Lower leg skin (tissue), 4 donors: Measurements from ENCODE around the gene CTXND2. TPM values are rescaled to one million over a fixed set of nuclear protein-coding genes. Genes with fewer than 3 reads are reported as not detected.
"Not testable (repeated sequence)": the region's sequence is repeated elsewhere in the genome, so short reads cannot be mapped to it uniquely, and the experiment has no call there.

Experiments used
- DNase-seq, 2 donors: peaks; one replicate each; pipeline ENCODE4 v3.0.0-alpha.2; 2019; ENCODE audit warnings: low spot score in 2 of 2
- H3K4me3 ChIP-seq: fragments of 200-600 bp; sonication (generic); 2 replicates; pipeline ENCODE4 v1.5.1; 2017; ENCODE audit warnings: mild to moderate bottlenecking, low read depth; ENCODE audit not compliant: poor library complexity, severe bottlenecking
- CTCF ChIP-seq, 3 donors: fragments of 450-650 bp; IDR thresholded peaks; one replicate each; pipeline ENCODE4 v1.5.1; 2016; ENCODE audit warnings: antibody characterized with exemption in 3 of 3, mild to moderate bottlenecking in 3 of 3, moderate library complexity in 2 of 3
- POLR2A ChIP-seq, 2 donors: fragments of 450-650 bp; IDR thresholded peaks; one replicate each; pipeline ENCODE4 v1.6.1; 2016 to 2017; ENCODE audit warnings: antibody characterized with exemption in 2 of 2, mild to moderate bottlenecking in 1 of 2, moderate library complexity in 1 of 2
- WGBS, 2 donors: methylation state at CpG; one replicate each; pipeline ENCODE4 v1.1.5; 2018; 5-methylcytosine and 5-hydroxymethylcytosine counted together
- intact Hi-C: fragments of 100-400 bp; cut with DNase I; formaldehyde crosslinking; loops from one replicate; pipeline ENCODE4 v1.15.0; 2023; ENCODE audit warnings: low total_unique reads
- total RNA-seq, 4 donors: library from RNA; depleted of rRNA; stranded (reverse); fragments of >200 nt; gene quantifications; one replicate each; pipeline ENCODE4 v1.1.0, GENCODE V29; 2016

Gene CTXND2
- total RNA-seq, result not detected

- no peak within 1 kb of the TSS for H3K4me3 ChIP-seq
- TF ChIP-seq CTCF (IDR thresholded peaks at IDR 0.05) (no peak), POLR2A (IDR thresholded peaks at IDR 0.05) (no peak)
- intact Hi-C loops, result no loop called here
- no peak for DNase-seq
- 39 to 42% methylated on average over 3 of the region's 3 CpGs for WGBS, 2 donors
These were observed at the start of gene CTXND2 for GRCh38 chr1:150887018-150887417. Gene CTXND2, plus strand, starts transcription at chr1:150887136. Its CDS starts 25,179 bp downstream, at chr1:150912315.

- H3K4me3 ChIP-seq, DNase-seq, intact Hi-C loops: not testable (repeated sequence)
- WGBS, 2 donors, result 96 to 98% methylated on average over 11 of the region's 11 CpGs
These were observed 46.1 kb upstream of the CTXND2 start for GRCh38 chr1:150840850-150841249.

- WGBS, 2 donors, result 98 to 99% methylated on average over 3 of the region's 3 CpGs
- H3K4me3 ChIP-seq, result no peak overlapping the region
- DNase-seq, result no peak
- intact Hi-C loops, result no loop called here
- no peak for TF ChIP-seq CTCF (IDR thresholded peaks at IDR 0.05)
- no peak for TF ChIP-seq POLR2A (IDR thresholded peaks at IDR 0.05)
These were observed 45.3 kb upstream of the CTXND2 start for GRCh38 chr1:150841626-150842025.

- WGBS, 2 donors, result 63% methylated on average over 2 of the region's 2 CpGs
- no peak for DNase-seq
- no peak overlapping the region for H3K4me3 ChIP-seq
- TF ChIP-seq POLR2A (IDR thresholded peaks at IDR 0.05) (no peak), CTCF (IDR thresholded peaks at IDR 0.05) (no peak)
- intact Hi-C loops, result no loop called here
These were observed 44.6 kb upstream of the CTXND2 start for GRCh38 chr1:150842343-150842742.

GRCh38 chr1:150842964-150843363 is 44.0 kb upstream of the CTXND2 start:
- DNase-seq, result no peak
- no peak for TF ChIP-seq CTCF (IDR thresholded peaks at IDR 0.05)
- TF ChIP-seq POLR2A (IDR thresholded peaks at IDR 0.05), result no peak
- 81 to 82% methylated on average over 2 of the region's 2 CpGs for WGBS, 2 donors
- no peak overlapping the region for H3K4me3 ChIP-seq
- intact Hi-C loops, result no loop called here

- TF ChIP-seq CTCF (IDR thresholded peaks at IDR 0.05) (no peak), POLR2A (IDR thresholded peaks at IDR 0.05) (no peak)
- intact Hi-C loops, result no loop called here
- WGBS, 2 donors, result 71 to 87% methylated on average over 2 of the region's 2 CpGs
These were observed 43.5 kb upstream of the CTXND2 start for GRCh38 chr1:150843474-150843873.

More at GRCh38 chr1:150843474-150843873, 43.5 kb upstream of the CTXND2 start:
- no peak overlapping the region for H3K4me3 ChIP-seq
- no peak for DNase-seq
